Measurements from ENCODE around the gene RNPEPL1.
"Not testable (repeated sequence)": the region's sequence is repeated elsewhere in the genome, so short reads cannot be mapped to it uniquely, and the experiment has no call there.

RNPEPL1 gene

DNA sequence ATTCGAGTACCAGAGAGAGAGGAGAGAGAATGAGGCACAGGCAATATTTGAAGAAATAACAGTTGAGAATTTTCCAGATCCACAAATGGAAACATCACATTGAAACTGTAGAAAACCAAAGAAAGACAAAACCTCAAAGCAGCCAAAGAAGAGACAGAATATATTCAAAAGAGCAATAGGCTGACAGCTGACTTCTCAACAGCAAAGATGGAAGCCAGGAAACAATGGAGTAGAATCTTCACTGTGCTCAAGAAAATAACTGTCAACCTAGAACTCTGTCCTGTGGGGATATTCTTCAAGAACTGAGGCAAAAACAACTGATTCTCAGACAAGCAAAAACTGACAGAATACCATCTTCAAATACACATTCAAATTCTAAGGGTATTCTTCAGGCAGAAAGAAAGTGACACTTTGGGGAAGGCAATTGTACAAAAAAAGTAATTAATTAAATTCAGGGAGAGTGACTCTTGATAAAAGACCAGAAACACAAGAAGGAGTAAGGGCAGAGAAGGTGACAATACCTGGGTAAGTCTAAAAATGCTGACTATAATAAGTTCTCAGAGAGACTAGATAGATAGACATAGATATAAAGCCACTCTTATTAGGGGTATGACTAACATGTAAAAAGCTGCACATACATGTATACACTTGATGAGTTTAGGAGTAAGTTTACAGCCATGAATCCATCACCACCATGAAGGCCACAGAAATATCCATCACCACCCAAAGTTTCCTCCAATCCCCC lies 36.1 kb upstream of the RNPEPL1 start:
- TF ChIP-seq POLR2AphosphoS5 (IDR thresholded peaks at IDR 0.05; ENCODE audit: low read depth) (no peak), GABPA (IDR thresholded peaks at IDR 0.05; ENCODE audit: low read depth) (no peak), SPI1 (IDR thresholded peaks at IDR 0.05; ENCODE audit: borderline replicate concordance, low read depth) (no peak)
- TF ChIP-seq, protein P1, sequence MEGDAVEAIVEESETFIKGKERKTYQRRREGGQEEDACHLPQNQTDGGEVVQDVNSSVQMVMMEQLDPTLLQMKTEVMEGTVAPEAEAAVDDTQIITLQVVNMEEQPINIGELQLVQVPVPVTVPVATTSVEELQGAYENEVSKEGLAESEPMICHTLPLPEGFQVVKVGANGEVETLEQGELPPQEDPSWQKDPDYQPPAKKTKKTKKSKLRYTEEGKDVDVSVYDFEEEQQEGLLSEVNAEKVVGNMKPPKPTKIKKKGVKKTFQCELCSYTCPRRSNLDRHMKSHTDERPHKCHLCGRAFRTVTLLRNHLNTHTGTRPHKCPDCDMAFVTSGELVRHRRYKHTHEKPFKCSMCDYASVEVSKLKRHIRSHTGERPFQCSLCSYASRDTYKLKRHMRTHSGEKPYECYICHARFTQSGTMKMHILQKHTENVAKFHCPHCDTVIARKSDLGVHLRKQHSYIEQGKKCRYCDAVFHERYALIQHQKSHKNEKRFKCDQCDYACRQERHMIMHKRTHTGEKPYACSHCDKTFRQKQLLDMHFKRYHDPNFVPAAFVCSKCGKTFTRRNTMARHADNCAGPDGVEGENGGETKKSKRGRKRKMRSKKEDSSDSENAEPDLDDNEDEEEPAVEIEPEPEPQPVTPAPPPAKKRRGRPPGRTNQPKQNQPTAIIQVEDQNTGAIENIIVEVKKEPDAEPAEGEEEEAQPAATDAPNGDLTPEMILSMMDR (IDR thresholded peaks at IDR 0.05; ENCODE audit: insufficient read depth, low read length), result no peak
- TF ChIP-seq, protein P2, sequence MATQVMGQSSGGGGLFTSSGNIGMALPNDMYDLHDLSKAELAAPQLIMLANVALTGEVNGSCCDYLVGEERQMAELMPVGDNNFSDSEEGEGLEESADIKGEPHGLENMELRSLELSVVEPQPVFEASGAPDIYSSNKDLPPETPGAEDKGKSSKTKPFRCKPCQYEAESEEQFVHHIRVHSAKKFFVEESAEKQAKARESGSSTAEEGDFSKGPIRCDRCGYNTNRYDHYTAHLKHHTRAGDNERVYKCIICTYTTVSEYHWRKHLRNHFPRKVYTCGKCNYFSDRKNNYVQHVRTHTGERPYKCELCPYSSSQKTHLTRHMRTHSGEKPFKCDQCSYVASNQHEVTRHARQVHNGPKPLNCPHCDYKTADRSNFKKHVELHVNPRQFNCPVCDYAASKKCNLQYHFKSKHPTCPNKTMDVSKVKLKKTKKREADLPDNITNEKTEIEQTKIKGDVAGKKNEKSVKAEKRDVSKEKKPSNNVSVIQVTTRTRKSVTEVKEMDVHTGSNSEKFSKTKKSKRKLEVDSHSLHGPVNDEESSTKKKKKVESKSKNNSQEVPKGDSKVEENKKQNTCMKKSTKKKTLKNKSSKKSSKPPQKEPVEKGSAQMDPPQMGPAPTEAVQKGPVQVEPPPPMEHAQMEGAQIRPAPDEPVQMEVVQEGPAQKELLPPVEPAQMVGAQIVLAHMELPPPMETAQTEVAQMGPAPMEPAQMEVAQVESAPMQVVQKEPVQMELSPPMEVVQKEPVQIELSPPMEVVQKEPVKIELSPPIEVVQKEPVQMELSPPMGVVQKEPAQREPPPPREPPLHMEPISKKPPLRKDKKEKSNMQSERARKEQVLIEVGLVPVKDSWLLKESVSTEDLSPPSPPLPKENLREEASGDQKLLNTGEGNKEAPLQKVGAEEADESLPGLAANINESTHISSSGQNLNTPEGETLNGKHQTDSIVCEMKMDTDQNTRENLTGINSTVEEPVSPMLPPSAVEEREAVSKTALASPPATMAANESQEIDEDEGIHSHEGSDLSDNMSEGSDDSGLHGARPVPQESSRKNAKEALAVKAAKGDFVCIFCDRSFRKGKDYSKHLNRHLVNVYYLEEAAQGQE (IDR thresholded peaks at IDR 0.05; ENCODE audit: insufficient replicate concordance, low read depth), result no peak
- no peak overlapping the region for H3K4me3 ChIP-seq (replicated peaks; ENCODE audit: insufficient read depth, low read length)
- H3K27ac ChIP-seq (replicated peaks), result no peak overlapping the region
- DNase-seq (ENCODE audit: low read depth in 1 of 2, low spot score in 1 of 2), result no peak
- H3K27me3 ChIP-seq (ENCODE audit: insufficient read depth, poor library complexity, severe bottlenecking), result no peaks in the 10 kb centered on the region

DNA sequence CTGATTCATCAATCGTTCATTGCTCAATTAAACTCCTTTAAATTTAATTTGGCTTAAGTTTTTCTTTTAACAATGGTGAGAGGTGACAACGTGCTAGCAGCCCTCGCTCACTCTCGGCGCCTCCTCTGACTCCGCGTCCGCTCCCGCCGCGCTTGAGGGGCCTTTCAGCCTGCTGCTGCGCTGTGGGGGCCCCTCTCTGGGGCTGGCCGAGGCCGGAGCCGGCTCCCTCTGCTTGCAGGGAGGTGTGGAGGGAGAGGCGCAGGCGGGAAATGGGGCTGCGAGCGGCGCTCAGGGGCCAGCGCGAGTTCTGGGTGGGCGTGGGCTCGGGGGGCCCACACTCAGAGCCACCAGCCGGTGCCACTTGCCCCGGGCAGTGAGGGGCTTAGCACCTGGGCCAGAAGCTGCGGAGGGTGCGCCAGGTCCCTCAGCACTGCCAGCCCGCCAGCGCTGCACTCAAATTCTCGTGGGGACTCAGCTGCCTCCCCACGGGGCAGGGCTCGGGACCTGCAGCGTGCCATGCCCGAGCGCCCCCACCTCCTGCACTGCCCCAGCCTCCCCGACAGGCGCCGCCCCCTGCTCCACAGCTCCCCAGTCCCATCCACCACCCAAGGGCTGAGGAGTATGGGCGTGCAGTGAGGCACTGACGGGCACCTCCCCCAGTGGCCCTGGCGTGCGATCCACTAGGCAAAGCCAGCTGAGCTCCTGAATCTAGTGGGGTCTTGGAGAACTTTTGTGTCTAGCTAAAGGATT lies 30.1 kb upstream of the RNPEPL1 start:
- no peak for TF ChIP-seq GABPA (IDR thresholded peaks at IDR 0.05; ENCODE audit: low read depth)
- TF ChIP-seq, protein P1 (IDR thresholded peaks at IDR 0.05; ENCODE audit: insufficient read depth, low read length), result no peak
- no peak for TF ChIP-seq SPI1 (IDR thresholded peaks at IDR 0.05; ENCODE audit: borderline replicate concordance, low read depth)
- TF ChIP-seq POLR2AphosphoS5 (IDR thresholded peaks at IDR 0.05; ENCODE audit: low read depth), result no peak
- TF ChIP-seq, protein P2 (IDR thresholded peaks at IDR 0.05; ENCODE audit: insufficient replicate concordance, low read depth), result no peak
- no peak overlapping the region for H3K27ac ChIP-seq (replicated peaks)
- no peak for DNase-seq (ENCODE audit: low read depth in 1 of 2, low spot score in 1 of 2)
- H3K27me3 ChIP-seq (ENCODE audit: insufficient read depth, poor library complexity, severe bottlenecking), result no peaks in the 10 kb centered on the region
- H3K4me3 ChIP-seq (replicated peaks; ENCODE audit: insufficient read depth, low read length), result no peak overlapping the region

DNA sequence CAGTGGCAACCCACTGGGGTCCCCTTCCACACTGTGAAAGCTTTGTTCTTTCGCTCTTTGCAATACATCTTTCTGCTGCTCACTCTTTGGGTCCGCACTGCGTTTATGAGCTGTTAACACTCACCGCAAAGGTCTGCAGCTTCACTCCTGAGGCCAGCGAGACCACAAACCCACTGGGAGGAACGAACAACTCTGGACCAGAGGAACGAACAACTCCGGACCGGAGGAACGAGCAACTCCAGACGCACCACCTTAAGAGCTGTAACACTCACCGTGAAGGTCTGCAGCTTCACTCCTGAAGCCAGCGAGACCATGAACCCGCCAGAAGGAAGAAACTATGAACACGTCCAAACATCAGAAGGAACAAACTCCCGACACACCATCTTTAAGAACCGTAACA lies 29.2 kb upstream of the RNPEPL1 start:
- H3K27ac ChIP-seq (replicated peaks); DNase-seq (ENCODE audit: low read depth in 1 of 2, low spot score in 1 of 2); H3K27me3 ChIP-seq (ENCODE audit: insufficient read depth, poor library complexity, severe bottlenecking); H3K4me3 ChIP-seq (replicated peaks; ENCODE audit: insufficient read depth, low read length): not testable (repeated sequence)

DNA sequence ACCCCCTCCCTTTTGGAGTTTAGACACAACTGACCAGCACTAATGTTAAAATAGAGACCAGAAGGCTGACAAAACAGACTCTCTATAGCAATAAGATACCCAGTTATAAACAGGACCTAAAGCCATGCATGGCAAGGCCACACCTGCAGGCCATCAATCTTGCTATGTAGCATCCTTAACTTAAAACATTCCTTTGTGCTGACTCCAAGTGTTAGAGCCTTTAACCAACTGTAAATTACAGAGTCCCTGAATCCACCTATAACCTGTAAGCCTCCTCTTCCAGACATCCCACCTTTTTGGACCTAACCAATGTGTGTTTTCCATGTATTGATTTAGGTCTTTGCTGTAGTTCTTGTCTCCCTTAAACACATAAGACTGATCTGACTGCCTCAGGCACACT lies 28.4 kb upstream of the RNPEPL1 start:
- TF ChIP-seq, protein P1 (IDR thresholded peaks at IDR 0.05; ENCODE audit: insufficient read depth, low read length), result no peak
- TF ChIP-seq, protein P2 (IDR thresholded peaks at IDR 0.05; ENCODE audit: insufficient replicate concordance, low read depth), result no peak
- TF ChIP-seq POLR2AphosphoS5 (IDR thresholded peaks at IDR 0.05; ENCODE audit: low read depth), result no peak
- no peak for TF ChIP-seq SPI1 (IDR thresholded peaks at IDR 0.05; ENCODE audit: borderline replicate concordance, low read depth)
- no peak for TF ChIP-seq GABPA (IDR thresholded peaks at IDR 0.05; ENCODE audit: low read depth)
- Histone ChIP-seq H3K27ac (replicated peaks) (no peak overlapping the region), H3K27me3 (ENCODE audit: insufficient read depth, poor library complexity, severe bottlenecking) (no peaks in the 10 kb centered on the region), H3K4me3 (replicated peaks; ENCODE audit: insufficient read depth, low read length) (no peak overlapping the region)
- DNase-seq (ENCODE audit: low read depth in 1 of 2, low spot score in 1 of 2), result no peak

All from HL-60 (cell line).